GM18861 (cell line): ENCODE data around the gene COL7A1.
"Not testable (repeated sequence)": the region's sequence is repeated elsewhere in the genome, so short reads cannot be mapped to it uniquely, and the experiment has no call there.

Experiments used
- ATAC-seq: cut with Tn5 transposase; IDR thresholded peaks from one replicate; pipeline ENCODE4 v1.9.1; 2021; ENCODE audit not compliant: unreplicated experiment

The COL7A1 gene

GRCh38 chr3:48546203-48546829 lies 48.8 kb downstream of the COL7A1 start:
- no peak for ATAC-seq

- no peak for ATAC-seq
These were observed 51.0 kb downstream of the COL7A1 start for GRCh38 chr3:48544141-48544540.

DNA sequence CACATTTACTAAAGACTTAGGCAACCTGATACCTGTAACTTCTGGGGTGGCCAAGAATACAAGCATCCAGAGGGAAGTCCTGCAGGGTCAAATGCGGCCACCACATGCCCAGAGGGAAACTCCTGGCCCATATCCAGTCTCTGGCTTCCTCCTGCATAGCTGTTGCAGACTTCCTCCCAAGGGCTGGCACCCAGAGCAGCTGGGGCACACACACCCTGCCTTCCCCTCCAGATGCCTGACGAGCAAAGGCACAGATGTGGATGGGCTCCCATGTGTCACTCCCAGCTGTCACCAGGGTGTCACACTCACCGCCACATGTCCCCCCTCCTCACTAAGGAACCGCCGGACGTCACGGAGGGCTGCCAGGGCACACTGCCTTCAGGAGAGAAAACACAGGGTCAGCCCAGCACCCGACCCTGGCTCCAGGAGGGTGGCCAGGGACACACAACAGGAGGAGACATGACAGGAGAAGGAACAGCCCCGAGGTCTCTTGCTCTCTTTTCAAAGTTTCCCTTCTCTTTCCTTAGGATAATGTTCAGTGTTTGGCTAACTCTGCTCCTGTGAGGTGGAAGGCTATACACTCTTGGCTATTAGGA lies 51.8 kb downstream of the COL7A1 start:
- ATAC-seq: no peak

- no peak for ATAC-seq
These were observed 56.7 kb downstream of the COL7A1 start for GRCh38 chr3:48538451-48538850.

DNA sequence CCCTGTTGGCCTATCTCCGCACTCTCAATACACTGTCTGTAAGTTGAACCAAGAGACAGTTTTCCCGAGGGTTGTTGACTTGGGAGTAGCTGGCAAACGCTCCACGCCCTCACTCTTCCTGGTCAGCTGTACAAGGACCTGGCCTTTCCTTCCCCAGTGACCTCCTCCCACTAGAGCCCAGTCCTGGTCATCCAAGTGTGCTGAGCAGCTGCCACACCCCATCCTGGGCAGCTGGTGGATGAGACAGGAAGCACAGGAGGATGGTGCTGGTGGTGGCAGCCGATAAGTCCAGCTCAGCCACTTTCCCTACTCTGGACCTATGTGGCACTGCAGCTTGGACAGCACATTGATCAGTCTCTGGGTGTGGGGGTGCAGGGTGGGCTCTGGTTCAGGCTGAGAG lies 58.3 kb downstream of the COL7A1 start:
- ATAC-seq: no peak

DNA sequence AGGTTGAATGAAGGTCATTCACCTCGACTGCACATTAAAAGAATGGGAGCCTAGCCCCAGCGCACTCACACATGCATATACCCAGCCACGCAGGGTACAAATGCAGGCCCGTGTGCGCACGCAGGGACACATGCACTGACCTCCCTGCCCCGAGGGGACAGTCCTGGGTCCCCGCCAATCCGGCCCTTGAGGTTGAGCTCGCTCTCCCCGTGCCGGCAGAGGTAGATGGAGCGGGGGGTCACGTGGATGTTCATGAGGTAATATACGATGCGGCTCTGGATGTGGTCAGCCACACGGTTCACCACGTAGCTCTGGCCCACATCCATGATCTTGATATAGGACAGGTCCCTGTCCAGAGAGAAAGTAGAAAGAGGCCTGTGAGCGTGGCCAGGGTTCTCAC lies 59.0 kb downstream of the COL7A1 start:
- no peak for ATAC-seq

- ATAC-seq: no peak
These were observed 59.6 kb downstream of the COL7A1 start for GRCh38 chr3:48535578-48535977.

- no peak for ATAC-seq
These were observed 62.2 kb downstream of the COL7A1 start for GRCh38 chr3:48532977-48533337.

GRCh38 chr3:48532271-48532976 lies 62.7 kb downstream of the COL7A1 start:
- no peak for ATAC-seq

DNA sequence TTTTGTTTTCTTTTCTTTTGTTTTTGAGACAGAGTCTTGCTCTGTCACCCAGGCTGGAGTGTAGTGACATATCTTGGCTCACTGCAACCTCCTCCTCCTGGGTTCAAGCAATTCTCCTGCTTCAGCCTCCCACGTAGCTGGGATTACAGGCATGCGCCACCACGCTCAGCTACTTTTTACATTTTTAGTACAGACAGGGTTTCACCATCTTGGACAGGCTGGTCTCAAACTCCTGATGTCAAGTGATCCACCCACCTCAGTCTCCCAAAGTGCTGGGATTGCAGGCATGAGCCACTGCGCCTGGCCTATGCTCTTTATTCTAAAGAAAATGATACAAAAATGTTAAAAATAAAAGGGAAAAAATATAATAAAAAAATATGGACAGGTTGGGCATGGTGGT lies 64.4 kb downstream of the COL7A1 start:
- ATAC-seq: not testable (repeated sequence)

GRCh38 chr3:48528754-48529153 lies 66.4 kb downstream of the COL7A1 start:
- no peak for ATAC-seq

DNA sequence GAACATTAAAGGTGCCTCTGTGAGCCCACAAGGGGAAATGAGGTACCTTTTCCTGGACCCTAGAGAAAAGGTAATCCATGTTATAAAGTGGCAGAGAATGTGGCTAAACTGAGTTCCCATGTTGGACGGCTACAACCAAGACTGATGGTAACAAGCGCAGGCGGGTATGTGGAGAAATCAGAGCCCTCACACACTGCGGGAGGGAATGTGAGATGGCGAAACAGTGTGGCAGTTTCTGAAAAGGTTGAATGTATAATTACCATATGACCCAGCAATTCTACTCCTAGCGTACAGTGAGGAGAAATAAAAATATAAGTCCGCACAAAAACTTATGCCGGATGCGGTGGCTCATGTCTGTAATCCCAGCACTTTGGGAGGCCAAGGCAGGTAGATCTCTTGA lies 67.1 kb downstream of the COL7A1 start:
- ATAC-seq: no peak

DNA sequence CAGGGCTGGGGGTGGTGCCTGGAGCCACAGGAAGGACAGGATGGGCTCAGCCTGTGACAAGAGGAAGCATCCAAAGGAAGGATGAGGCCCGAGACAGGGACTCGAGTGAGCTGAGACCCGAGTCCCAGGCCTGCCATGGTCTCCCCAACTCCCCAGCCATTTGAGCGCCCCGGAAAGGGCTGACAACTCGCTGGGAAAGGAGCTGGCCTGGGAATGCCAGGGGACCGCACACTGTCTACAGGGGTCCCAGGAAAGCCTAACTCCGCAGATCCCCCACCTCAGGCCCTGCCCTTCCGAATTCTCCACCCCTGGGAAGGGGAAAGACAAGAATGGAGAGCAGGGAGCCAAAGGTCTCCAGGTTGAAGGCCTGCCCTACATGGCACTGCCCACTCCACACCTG lies 70.2 kb downstream of the COL7A1 start:
- ATAC-seq: no peak

GRCh38 chr3:48521635-48522034 lies 73.5 kb downstream of the COL7A1 start:
- no peak for ATAC-seq

DNA sequence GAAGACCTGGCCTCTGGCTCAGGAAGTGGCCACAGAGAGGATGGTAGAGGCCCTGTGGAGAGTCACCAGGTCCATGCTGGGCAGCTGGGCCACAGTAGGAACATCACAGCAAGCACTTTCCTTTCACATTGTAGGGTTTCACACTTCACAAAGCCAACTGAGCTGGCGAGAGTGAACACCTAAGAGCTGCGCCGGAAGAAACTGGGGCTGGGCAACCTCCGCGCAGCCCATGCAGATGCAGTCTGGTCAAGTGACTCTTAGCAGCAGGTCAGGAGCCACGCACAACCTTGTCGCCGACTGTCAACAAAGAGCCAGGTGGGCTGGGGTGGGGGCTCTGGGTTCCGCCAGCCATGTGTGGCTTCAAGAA lies 75.9 kb downstream of the COL7A1 start:
- ATAC-seq: no peak

DNA sequence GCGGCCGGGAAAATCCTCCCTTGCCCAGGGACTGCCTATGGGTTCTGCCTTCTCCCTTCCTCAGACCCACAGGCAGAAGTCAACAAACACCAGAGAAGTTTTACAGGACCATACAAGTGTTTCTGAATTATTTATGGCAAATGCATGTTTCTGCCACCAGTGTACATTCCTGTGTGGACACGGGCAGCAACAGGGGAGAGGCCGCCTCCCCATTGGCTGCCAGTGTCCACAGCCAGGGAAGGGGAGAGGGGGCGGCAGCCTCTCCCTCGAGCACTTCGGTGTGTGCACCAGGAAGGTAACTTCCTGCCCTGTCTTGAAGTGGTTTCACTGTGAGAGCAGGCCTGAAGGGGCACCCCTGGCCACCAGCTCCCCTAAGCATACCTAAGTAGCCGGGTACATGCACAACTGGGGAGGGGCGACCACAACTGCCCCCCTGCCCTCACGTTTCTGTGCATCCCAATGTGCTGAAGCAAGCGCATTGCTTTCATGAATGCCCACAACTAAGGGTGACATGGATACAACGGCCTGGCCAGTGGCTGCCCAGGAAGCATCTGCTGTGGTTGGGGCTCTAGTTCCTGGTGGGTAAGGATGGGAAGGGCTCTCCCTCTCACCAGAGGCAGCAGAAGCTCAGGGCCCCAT lies 76.4 kb downstream of the COL7A1 start:
- no peak for ATAC-seq

DNA sequence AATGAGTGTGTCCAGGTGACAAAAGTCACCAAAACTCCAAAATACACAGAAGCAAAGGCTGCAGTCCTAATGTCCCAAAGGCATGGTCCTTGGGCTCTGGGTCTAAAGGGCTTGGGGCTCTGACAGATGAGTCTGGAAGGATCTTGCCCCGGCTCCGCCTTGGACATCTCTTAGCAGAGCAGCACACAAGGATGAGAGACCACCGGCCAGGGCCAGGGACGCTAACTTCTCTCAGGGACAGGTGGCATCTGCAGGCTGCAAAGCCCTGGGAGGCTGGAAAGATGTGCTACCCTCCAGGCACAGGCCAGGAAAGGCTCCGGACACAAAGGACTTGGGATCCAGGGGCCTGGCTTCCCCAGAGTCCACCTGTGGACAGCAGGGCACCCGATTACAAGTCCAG lies 77.1 kb downstream of the COL7A1 start:
- no peak for ATAC-seq

DNA sequence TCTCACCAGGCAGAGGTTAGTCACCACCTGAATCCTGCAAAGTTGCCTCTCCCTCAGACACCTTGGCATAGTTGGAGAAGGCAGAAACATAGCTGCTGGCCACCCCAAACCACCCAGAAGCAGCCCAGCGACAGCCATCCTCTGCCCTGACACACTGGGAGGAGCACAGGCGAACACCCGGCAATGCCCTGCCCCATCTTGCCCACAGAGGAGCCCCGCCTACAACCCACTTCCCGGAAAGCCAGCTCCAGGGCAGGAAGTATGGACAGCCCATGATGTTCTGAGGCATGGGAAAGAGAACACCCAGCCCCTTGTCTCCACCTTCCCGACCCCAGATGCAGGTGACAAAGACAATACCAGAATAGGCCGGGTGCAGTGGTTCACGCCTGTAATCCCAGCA lies 78.6 kb downstream of the COL7A1 start:
- ATAC-seq: no peak

DNA sequence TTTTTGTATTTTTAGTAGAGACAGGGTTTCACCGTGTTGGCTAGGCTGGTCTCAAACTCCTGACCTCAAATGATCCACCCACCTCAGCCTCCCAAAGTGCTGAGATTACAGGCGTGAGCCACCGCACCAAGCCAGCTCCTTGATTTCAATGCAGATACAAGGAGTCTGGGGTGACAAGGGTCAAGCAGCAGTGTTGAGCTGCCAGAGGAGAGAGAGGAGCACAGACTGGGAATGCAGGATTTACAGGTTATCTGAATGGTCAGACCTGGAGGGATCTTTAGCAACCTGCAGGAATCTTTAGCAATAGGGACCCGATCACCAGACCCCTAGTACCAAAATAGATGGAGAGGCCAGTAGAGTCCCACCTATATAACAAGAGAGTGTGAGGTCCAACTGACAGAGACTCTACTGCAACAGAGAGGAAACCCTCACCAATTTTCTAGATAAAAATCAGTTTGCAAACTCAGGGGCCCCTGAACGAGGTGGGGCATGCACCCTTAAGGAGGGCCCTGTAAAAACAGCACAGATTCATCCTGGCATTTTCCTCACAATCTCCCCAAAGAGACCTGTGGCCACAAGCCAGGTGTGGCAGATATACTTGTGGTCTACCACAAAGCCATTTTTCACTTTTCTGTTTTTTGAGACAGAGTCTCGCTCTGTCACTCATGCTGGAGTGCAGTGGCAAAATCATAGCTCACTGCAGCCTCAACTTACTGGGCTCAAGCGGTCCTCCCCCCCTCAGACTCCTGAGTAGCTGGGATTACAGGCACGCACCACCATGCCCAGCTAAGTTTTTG lies 80.5 kb downstream of the COL7A1 start:
- ATAC-seq: no peak
